MM.1S (cell line): Measurements from ENCODE around the gene AQP3.
A peak's percentile ranks its signal among the peaks of the same experiment; 100 is the strongest.

Experiments
- DNase-seq: peaks from one replicate; pipeline ENCODE4 v3.0.0-alpha.2; 2015
- H2AFZ ChIP-seq: fragments of 300-600 bp; sonication (generic); 2 replicates; pipeline ENCODE4 v1.6.0; 2016; ENCODE audit warnings: antibody characterized with exemption, low read length
- H3F3A ChIP-seq: fragments of 300-600 bp; sonication (generic); 2 replicates; pipeline ENCODE4 v1.6.1; 2016; ENCODE audit warnings: mild to moderate bottlenecking, antibody characterized with exemption, low read length, moderate library complexity, mixed read lengths; ENCODE audit not compliant: insufficient read depth
- H3K27ac ChIP-seq: fragments of 300-600 bp; sonication (generic); 2 replicates; pipeline ENCODE4 v1.5.1; 2016; ENCODE audit warnings: mild to moderate bottlenecking, low read length
- H3K27me3 ChIP-seq: fragments of 300-600 bp; sonication (generic); replicated peaks from 2 replicates; pipeline ENCODE4 v1.6.0; 2016; ENCODE audit warnings: low read length; ENCODE audit not compliant: insufficient read depth
- H3K36me3 ChIP-seq: fragments of 300-600 bp; sonication (generic); replicated peaks from 2 replicates; pipeline ENCODE4 v1.6.1; 2016; ENCODE audit warnings: mild to moderate bottlenecking, low read length, mixed read lengths; ENCODE audit not compliant: insufficient read depth
- H3K4me1 ChIP-seq: fragments of 300-600 bp; sonication (generic); 2 replicates; pipeline ENCODE4 v1.6.1; 2016; ENCODE audit warnings: low read length, mixed read lengths
- H3K4me2 ChIP-seq: fragments of 300-600 bp; sonication (generic); 2 replicates; pipeline ENCODE4 v1.6.0; 2016; ENCODE audit warnings: low read depth, low read length
- H3K4me3 ChIP-seq: fragments of 300-600 bp; sonication (generic); 2 replicates; pipeline ENCODE4 v1.5.1; 2016; ENCODE audit warnings: low read length, mixed read lengths
- H3K79me2 ChIP-seq: fragments of 300-600 bp; sonication (generic); 2 replicates; pipeline ENCODE4 v1.6.1; 2016; ENCODE audit warnings: mixed run types, low read length, mixed read lengths
- H3K9ac ChIP-seq: fragments of 300-600 bp; sonication (generic); 2 replicates; pipeline ENCODE4 v1.6.1; 2016; ENCODE audit warnings: low read length, mixed read lengths
- H3K9me2 ChIP-seq: fragments of 300-600 bp; sonication (generic); replicated peaks from 2 replicates; pipeline ENCODE4 v1.6.1; 2016; ENCODE audit warnings: mild to moderate bottlenecking, low read length, mixed read lengths; ENCODE audit not compliant: insufficient read depth
- H3K9me3 ChIP-seq: fragments of 300-600 bp; sonication (generic); replicated peaks from 2 replicates; pipeline ENCODE4 v1.6.1; 2016; ENCODE audit warnings: mild to moderate bottlenecking, low read length, mixed read lengths; ENCODE audit not compliant: insufficient read depth
- H4K20me1 ChIP-seq: fragments of 300-600 bp; sonication (generic); 2 replicates; pipeline ENCODE4 v1.6.1; 2016; ENCODE audit warnings: mild to moderate bottlenecking, low read length, moderate library complexity, mixed read lengths; ENCODE audit not compliant: insufficient read depth
- EZH2 ChIP-seq: fragments of 300-600 bp; sonication (generic); optimal IDR thresholded peaks from 2 replicates; pipeline ENCODE3; 2017; ENCODE audit warnings: low read depth, mild to moderate bottlenecking, antibody characterized with exemption, low read length, mixed read lengths
- EZH2phosphoT487 ChIP-seq: fragments of 300-600 bp; sonication (generic); IDR thresholded peaks from 2 replicates; pipeline ENCODE4 v1.6.1; 2018; ENCODE audit warnings: antibody characterized with exemption, low read length
- TF ChIP-seq, protein P1 (sequence below): fragments of 300-600 bp; sonication (generic); IDR thresholded peaks from 2 replicates; pipeline ENCODE4 v1.5.1; 2016; ENCODE audit warnings: antibody characterized with exemption, low read length, mixed read lengths

The AQP3 gene

DNA sequence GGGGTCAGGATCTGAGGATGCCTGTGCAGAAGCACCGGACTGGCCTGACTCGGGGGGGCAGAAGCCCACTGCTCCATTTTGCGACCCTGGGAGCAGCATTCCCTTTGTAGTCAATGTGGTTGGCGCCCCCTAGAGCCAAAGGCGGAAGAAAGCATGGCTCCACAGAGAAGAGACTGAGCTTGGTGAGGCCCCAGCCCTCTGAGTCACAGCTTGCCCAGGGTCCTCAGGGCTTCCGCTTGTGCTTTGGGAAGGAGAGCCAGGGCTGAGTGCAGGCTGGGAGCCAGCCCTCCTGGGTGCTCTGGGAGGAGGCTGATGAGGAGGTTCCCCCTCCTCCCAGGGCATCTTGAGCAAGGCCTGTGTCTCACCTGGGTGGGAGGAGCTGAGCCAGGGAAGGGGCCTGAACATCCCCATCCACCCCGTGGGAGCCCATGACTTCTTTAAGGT, 5.5 kb upstream of the AQP3 start:
- Histone ChIP-seq H3K79me2 (peaks cover 17% of the 10 kb centered on the region; the same call in 1 of the 2 replicates), H4K20me1 (no peaks in the 10 kb centered on the region), H3K9ac (peak overlapping the region; percentile 35; the same call in 1 of the 2 replicates), H3K36me3 (no peaks in the 10 kb centered on the region), H3K4me1 (peaks cover 48% of the 10 kb centered on the region), H3K9me2 (no peaks in the 10 kb centered on the region), H2AFZ (peak overlapping the region; percentile 51), H3K27me3 (no peaks in the 10 kb centered on the region), H3K9me3 (no peaks in the 10 kb centered on the region), H3F3A (peaks cover 49% of the 10 kb centered on the region), H3K4me3 (no peak overlapping the region), H3K4me2 (peak overlapping the region; percentile 30; the same call in 1 of the 2 replicates), H3K27ac (peak overlapping the region; percentile 92; the same call in 1 of the 2 replicates)
- no peak for TF ChIP-seq EZH2phosphoT487
- TF ChIP-seq, protein P1, sequence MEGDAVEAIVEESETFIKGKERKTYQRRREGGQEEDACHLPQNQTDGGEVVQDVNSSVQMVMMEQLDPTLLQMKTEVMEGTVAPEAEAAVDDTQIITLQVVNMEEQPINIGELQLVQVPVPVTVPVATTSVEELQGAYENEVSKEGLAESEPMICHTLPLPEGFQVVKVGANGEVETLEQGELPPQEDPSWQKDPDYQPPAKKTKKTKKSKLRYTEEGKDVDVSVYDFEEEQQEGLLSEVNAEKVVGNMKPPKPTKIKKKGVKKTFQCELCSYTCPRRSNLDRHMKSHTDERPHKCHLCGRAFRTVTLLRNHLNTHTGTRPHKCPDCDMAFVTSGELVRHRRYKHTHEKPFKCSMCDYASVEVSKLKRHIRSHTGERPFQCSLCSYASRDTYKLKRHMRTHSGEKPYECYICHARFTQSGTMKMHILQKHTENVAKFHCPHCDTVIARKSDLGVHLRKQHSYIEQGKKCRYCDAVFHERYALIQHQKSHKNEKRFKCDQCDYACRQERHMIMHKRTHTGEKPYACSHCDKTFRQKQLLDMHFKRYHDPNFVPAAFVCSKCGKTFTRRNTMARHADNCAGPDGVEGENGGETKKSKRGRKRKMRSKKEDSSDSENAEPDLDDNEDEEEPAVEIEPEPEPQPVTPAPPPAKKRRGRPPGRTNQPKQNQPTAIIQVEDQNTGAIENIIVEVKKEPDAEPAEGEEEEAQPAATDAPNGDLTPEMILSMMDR, result peak; percentile 81
- DNase-seq, result no peak

DNA sequence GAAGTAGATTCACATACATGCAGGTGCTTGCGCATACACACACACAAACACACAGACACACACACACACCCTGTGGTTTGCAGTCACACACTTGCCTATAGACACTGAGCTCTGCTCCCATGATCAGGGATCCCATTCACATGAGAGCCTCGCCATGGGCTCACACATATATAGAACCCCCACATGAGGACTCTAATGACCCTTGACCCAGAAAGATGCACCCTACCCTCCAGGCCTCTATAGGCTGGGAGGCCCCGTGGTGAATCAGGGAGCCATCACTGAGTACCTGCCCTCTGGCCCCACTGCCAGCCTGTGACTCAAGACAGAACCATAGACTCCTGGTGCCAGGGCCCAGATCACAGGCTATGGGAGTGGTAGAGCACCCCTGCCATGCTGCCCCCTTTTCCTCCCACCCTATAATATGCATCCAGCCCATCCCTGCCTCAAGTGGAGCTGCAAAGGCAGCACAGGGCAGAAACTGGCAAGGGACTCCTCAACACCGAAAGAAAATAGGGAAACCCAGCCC, 3.3 kb upstream of the AQP3 start:
- H4K20me1 ChIP-seq, result no peaks in the 10 kb centered on the region
- no peak overlapping the region for H3K27ac ChIP-seq
- no peaks in the 10 kb centered on the region for H3K9me2 ChIP-seq
- peaks cover 33% of the 10 kb centered on the region for H3K4me1 ChIP-seq
- peaks cover 47% of the 10 kb centered on the region for H3F3A ChIP-seq
- H3K36me3 ChIP-seq, result no peaks in the 10 kb centered on the region
- H3K79me2 ChIP-seq, result peaks cover 20% of the 10 kb centered on the region
- no peak overlapping the region for H3K4me3 ChIP-seq
- H2AFZ ChIP-seq, result no peak overlapping the region
- DNase-seq, result no peak
- TF ChIP-seq EZH2 (no peak), EZH2phosphoT487 (no peak)
- TF ChIP-seq, protein P1, result no peak
- no peaks in the 10 kb centered on the region for H3K27me3 ChIP-seq
- no peak overlapping the region for H3K9ac ChIP-seq
- H3K9me3 ChIP-seq, result no peaks in the 10 kb centered on the region
- H3K4me2 ChIP-seq, result no peak overlapping the region

DNA sequence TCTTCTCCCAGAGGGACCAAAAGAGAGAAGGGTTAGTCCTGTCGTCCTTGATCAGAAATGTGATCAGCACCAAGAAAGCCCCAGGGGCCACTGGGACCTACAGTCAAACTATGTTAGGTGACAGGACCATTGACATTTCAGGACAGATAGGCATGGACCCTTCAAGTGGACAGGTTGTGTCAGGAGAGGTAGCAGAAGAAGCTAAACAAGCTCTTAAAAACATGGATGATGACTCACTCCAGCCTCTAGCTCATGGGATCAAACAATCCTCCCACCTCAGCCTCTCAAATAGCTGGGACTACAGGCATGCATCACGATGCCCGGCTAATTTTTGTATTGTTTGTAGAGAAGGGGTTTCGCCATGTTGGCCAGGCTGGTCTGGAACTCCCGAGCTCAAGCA, 2.3 kb upstream of the AQP3 start:
- Histone ChIP-seq H4K20me1 (no peaks in the 10 kb centered on the region), H3K79me2 (peaks cover 30% of the 10 kb centered on the region), H3K4me1 (peaks cover 39% of the 10 kb centered on the region), H3F3A (peaks cover 42% of the 10 kb centered on the region), H3K9ac (no peak overlapping the region), H3K4me3 (no peak overlapping the region), H3K9me2 (no peaks in the 10 kb centered on the region), H3K27me3 (no peaks in the 10 kb centered on the region), H3K9me3 (no peaks in the 10 kb centered on the region), H3K27ac (no peak overlapping the region), H3K36me3 (no peaks in the 10 kb centered on the region), H2AFZ (no peak overlapping the region), H3K4me2 (no peak overlapping the region)
- TF ChIP-seq EZH2, result no peak
- TF ChIP-seq, protein P1, result no peak
- no peak for DNase-seq
